ENCODE results near the gene CADPS.

CADPS gene

DNA sequence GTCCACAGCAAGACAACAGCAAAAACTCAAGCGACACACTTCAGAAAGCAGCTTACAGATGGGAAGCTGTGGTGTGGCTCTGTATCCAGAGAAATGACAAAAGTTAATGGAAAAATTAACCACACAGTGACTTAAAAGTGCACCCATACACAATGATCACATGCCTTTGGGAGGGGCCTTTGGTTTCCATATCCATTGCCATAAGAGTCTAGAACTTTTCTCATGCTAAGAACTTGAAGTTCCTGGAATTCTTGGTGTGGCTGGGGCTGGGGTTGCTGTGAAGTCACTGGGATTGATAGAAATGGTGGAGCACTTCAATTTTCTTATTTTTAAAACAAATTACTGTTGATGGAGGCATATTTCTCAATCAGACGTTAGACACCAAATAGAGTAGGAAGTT lies 393.3 kb downstream of the CADPS start:
- no peak for DNase-seq

DNA sequence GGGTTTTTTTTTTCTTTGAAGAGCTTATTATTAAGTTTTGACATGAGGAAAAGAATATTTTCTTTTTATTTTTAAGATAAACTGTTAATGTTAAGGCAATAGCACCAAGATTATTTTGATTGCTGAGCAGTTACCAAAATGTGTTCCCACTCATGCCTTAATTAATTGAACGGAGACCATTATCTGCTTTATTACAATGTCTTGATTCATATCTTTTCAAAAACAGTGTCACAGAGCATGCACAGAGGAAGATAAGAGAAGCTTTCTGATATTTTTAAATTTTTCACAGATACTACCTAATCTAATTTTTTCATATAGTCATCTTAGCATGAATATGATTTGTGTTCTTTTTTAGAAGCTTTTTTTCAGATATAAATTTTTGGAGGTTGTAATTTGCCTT lies 395.2 kb downstream of the CADPS start:
- DNase-seq, result no peak

DNA sequence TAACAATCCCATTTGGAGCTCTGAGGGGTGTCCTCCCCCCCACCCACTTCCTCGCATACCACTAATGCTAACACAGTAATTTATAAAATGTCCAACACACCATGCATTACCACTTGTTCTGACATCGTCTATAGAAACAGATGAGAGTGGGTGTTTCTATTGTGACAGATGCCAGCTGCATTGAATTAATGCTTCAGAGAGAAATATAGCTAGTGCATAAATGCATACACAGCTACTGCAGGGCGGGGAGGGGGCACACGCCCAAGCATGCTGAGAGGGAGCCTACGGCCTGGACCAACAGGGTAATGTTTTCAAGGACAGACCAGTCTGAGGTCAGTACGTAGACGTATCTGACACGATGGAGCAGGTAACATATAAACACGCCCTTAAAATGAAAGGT lies 395.9 kb downstream of the CADPS start:
- DNase-seq, result no peak

DNA sequence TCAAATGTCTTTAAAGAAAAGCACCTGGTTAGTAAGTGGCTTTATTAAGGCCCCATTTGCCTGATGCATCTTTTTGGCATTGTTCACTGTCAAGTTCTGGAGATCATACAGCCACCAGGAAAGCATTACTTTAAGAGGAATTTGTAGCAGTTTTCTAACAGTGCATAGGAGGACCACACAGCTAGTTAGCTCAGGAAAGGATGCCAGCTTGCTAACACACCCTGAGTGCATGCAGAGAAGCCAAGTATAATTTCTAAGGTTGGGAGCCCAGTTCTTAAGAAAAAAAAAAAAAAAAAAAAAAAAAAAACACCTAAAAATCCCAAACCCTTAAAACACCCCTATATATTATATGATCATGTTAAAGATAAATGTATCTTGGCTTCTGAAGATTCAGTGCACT lies 399.9 kb downstream of the CADPS start:
- no peak for DNase-seq

DNA sequence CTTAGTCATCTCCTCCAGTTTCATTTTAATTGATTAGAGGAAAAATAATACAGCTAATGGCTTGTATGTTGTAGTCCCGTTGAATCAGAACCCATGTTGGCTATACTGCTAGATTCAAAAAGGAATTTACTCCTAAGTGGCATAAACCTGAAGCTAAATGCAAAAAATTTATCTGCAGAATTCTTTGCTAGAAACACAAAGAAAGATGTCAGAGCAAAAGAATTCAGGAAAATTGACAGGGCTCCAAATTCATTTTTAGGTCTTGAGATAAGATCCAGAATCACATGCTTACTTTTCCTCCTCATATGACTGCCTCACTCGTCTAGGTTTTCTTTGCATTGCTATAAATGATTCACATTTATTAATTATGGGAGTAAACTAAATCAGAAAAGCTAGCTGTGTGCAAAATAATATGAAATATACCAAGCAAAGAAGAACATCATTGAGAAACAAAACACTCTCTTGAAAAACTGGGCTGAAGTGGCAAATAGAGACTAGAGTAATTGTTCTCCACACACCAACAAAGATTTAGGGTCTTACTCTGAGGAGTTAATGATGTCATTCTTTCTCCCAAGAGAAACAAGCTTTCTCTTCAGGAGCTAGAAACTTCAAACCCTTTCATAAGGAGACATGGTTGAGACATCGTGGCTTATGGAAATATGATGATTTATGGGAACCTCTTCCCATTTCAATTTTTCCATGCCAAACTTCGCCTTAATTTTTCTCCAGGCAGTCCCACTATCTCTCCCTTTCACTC lies 407.1 kb downstream of the CADPS start:
- no peak for DNase-seq

DNA sequence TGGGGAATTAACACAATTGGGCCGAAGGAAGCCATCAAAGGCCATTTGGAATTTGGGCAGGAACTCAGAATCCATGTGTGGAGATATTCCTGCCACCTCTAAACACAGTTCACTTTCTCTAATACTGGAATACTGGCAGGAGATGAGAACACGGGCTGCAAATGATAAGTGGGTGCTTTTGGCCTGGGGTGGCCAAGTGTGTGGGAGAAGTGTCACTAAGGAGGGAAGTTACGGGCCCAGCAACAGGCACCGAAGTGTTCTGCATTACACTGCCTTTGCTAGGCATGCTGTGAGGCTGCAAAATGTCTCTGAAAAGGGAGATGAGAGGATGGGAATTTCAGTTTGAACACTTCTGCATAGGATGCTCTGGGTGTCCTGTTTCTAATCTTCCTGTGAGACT lies 412.4 kb downstream of the CADPS start:
- no peak for DNase-seq

DNA sequence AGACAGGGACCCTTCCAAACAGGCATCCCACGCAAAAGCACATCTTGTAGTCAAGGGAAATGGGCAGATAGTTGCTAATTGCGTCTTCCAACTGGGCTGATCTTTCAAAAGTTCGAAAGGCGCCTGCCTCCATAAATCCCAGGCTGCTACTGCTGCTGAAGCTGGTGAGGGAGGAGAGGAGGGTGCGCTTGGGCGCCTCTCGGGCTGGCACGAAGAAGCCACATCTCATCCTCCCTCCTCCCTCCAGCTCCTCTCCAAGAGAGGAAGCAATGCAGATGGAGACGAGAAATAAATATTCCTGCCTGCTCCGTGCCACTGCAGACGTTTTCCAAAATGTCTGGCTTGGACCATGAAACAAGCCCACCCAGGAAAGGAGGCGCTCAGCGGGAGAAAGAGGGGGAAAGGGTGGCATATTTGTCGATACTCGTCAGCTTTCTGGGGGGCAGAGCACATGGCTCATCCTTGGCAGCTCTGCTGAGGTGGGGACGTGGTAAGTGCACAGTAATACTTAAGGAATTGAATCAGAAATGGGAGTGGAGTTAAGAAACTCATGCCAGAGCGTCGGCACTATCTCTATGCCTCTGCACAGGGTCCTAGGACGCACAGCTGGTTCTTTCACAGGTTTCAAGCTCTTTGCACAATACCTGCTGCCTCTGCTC lies 413.0 kb downstream of the CADPS start:
- no peak for DNase-seq

DNA sequence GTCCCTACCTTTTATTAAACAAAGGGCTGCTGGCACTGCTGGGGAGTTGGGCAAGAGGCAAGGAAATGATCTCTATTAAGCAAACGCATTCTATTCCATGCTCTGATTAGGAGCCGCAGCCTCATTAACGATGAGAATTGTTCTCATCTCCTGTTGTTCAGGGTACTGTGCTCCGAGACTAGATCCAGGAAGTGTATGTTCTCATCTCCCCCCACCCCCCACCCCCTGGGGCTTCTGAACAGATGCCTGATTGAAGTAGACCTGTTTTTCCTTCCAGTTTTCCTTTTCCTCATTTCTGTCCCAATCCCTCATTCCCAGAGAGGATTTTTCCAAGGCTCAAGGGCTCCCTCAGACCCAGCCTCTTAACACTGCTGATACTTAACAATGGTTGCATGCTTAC lies 420.3 kb downstream of the CADPS start:
- DNase-seq, result no peak

DNA sequence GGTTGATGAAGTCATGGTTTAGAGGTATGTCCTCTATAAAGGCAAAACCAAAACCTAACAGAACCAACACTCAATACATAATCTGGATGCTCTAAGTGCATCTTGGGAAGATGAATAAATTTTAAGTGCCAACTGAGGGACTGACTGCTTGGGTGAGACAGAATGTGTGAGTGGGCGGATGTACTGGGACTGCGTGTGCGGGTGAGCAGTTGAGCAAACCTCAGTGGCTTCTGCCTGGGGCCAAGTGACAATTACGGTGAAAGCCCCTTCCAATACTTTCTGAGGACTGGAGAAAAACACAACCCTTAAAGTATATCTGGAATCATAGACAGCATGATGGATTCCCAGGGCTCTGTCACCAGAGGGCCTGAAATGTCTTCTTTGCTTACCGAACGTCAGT lies 421.8 kb downstream of the CADPS start:
- DNase-seq, result no peak

DNA sequence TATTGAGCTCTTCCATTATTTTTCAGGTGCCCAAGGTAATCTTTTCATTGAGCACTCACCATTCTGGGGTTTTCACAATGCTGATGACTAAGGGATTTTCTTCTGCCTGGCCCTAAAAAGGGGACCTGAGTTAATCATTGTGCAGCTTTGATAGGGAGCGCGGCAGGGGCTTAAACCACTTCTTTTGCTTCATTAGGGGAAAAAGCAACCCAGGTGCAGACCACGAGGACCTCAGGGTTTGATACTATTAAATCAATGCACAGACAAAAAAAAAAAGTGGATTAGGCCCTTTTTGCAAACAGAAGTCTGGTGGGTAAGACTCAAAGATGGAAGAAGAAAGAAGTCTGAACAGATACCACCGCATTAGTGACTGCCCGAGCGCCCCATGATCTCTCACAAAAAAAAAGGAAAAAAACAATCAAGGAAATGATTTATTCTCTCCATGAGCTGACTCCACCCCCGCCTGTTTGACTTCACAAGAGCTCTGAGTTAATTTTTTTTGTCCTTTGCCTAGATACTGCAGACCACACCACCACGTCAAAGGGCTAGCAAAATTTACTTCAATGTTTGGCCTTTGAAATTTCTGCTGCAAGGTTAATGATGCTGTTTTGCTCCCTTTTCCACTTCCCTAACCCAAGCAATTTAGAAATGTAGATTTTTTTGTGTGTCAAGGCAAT lies 423.9 kb downstream of the CADPS start:
- DNase-seq, result no peak

DNA sequence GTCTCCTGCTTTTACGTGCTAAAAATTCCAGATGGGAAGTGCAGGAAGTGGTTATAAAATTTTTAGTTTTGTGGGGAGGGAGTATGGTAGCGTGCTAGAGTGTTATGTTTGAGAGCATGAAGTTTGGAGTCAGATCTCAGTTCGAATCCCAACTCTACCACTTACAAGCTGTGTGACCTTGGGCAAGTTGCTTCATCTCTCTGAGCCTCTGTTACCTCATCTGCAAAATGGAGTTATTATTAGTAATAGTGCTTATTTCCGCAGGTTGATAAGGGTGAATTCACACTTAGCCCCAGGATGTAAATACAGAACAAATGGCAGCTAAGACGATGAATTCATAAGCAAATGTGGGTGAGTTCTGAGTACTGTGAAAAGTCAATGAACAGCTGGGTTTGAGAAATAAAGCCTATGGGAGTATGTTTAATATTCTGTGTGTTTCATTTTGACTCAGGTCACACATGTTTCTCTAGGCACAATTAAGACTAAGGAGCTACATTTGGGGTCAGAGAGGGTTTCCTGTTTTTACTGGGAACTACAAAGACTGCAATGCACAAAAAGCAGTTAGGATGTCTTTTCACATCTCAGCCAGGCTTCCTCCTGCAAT lies 428.8 kb downstream of the CADPS start:
- no peak for DNase-seq

DNA sequence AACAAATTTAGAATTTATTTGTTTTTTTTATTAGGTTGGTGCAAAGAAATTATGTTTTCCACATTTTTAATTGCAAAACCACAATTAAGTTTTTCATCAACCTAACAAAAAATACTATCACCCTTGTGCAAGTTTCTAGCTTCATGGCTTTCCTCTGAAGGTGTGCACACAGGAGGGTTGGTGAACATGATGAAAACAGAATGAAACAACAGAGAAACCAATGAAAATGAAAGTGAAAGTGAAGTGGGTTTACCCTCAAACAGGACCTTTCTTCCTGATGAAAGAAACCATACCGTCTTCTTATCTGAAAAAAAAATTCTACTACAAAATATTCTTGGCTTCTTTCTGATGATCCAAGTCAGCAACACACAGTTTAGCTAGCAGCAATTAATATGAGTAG lies 429.9 kb downstream of the CADPS start:
- peak; percentile 5 for DNase-seq

DNA sequence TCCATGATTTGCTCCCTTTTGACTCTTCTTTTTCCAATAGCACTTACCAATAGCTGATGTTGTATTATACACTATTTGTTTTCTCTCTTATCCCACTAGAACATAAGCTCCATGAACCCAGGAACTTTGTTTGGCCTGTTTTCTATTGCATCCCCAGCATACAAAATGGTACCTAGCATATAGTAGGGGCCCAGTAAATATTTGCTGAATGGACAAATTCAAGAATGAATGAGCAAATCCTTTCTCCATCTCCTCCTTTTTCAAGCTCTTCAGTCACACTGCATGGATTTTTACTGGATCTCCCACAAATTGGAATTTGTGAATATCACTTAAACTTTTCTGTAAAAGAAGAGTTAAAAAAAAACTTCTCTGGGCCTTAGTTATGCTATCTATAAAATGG lies 435.2 kb downstream of the CADPS start:
- DNase-seq, result no peak

DNA sequence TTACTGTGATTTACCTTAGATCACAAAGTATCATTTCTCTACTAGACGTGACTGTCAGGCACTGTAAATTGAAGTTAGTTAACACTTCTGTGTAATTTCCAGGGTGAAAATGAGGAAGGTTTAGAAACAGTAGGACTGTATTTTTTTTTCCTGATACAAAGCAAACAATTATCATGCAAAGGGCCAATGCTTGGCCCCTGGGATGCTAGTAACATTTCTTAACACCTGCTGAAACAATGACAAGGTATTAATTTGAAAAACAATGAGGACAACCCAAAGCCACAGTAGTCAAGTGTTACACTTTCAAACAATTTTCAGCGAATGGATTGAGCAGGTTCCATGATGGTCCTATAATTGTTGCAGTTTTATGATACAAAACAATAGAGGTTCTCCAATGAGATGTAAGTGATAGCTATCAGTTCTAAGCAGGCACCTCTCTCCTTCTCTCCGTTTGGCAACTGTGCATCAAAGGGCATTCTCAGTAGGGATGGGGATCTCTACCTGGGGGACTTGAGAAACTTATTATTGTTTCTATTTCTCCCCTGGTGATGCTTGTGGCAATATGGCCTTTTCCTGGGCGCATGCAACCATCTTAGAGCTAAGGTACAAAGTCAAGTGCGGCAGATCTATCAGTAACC lies 435.9 kb downstream of the CADPS start:
- DNase-seq, result no peak

DNA sequence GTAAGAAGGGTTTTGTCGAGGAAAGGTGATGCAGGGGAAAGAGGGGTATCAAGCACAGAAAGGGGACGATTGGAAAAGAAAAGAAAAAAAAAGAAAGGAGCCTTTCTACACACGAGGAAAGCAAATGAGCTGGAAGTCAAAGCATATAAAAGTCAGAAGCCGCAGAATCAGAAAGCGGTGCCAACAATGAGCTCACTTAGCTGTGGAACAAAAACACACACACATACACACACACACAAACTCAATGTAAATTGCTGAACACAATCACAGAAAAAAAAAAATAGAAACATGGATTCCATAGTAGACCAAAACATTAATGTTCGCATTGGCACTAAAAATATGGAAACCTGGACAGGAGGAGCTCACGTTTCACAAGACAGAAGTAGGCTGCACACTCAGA lies 438.4 kb downstream of the CADPS start:
- no peak for DNase-seq

DNA sequence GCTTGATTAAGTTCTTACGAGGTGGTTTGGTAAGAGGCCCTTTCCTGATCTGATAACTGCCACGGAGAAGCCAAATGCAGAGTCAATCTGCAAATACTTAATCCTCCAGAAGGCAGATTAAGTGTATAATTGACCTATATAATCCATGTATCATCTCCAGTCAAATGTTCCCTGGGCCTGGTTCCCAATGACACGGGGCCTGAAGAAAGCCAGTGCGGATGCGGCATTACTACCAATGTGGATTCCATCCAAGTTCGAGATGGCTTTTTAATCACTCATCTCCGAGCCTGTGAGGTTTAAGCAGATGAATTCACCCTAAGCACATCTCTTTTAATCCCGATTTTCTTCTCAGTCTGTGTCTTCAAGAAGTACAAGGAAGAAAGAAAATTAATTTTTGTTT lies 441.8 kb downstream of the CADPS start:
- no peak for DNase-seq

DNA sequence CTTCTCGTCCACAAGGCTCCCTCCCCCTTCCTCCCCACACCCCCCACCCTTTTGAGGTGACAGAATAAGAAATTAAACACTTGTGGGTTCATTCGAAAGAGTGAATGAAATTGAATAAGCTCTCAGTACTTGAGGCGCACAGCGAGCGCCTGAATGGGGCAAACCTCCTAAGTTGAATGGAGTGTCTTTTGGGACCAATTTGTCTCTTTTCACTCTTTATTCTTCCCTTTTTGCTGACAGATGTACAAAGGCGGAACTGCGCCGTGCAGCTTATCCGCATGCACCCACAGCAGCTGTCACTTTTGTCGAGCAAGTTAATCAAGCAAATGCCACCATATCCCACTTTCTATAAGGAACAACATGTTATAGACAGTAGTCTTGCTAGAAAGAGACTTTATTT lies 454.0 kb downstream of the CADPS start:
- no peak for DNase-seq

DNA sequence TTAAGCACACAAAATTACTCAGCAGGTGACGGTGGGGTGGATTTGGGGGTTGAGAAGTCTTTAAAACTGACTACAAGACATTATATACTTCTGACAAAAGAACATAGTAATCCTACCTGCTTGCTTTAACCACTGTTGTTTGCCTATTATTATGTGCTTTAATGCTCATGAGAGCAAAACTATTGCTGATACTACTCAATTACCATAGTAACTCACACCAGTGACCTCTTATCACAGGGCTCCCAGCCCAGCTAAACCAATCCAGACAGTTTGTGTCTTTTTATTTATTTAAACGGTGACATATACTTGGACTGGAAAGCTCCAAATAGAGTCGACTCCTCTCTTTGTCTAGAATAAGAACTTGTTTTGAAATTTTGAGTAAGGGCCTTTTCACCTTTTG lies 459.1 kb downstream of the CADPS start:
- DNase-seq, result no peak

DNA sequence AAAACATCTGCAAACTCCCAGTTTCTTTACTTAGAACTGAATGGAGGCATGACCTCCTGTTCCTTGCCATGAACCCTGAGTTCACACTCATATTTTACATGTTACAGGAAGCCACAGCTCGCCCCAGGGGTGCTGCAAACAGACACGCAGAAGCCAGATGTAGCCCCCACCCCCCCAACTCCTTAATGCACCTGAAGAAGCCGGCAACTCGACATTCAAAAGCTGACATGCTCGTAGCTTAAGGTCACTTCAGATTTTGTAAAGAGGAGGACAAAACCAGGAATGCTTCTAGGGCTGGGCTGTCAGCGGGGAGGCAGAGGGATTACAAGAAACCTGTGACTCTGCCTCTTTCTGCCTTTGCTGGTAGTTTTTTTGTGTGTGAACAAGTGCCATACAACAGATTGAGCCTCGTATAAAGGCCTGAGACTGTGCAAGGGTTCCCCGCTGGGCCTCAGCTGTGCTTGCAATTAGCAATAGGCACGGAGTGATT lies 459.9 kb downstream of the CADPS start:
- DNase-seq, result no peak

DNA sequence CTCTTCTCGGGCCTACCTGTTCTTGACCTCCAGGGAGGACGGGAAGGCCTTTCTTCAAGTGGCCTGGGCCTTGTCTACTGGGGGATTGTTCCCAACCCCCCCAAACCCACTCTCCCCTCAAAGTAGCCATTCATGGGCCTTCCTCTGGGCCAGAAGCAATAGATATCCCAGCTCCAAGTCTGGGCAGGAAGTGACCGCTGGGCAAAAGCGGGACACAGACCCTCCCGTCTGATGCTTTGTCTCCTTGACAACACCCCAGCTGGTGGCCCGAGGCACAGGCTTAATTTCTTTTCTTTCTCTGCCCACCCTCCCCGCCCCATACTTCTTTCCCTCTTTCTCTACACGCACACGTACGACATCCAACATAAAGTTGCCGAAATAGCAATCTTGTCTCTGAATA lies 460.4 kb downstream of the CADPS start:
- DNase-seq, result no peak

DNA sequence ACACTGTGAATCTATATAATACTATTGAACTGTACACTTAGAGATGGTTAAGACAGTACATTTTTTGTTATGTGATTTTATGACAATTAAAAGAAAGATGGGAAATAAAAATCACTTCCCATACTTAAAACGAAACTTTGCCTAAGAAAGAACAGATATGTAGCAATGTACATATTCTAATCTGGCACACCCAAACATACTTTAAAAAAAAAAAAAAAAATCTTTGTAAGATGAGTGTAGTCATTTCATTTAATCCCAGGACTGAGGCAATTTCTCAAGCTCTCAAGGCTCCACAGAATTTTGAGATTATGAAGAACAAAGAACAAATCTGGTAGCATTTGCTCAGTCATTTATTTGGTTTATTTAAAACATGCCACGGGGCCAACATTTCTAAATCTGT lies 461.5 kb downstream of the CADPS start:
- DNase-seq, result no peak

DNA sequence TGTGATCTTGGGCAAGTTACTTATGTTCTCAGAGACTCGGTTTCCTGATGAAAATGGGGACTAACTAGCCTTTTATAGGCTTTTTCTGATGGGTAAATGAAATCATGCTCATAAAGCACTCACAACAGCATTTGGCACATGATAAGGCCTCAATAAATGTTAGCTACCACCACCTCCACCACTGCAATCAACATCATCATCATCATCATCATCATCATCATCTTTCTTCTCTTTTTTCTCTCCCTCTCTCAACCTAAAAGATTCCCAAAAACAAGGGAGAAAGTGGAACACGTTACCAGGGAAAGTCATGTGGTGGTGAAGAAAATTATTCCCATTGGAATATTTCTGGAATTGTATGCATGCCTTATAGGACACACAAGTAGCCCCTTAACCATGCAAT lies 468.3 kb downstream of the CADPS start:
- no peak for DNase-seq

DNA sequence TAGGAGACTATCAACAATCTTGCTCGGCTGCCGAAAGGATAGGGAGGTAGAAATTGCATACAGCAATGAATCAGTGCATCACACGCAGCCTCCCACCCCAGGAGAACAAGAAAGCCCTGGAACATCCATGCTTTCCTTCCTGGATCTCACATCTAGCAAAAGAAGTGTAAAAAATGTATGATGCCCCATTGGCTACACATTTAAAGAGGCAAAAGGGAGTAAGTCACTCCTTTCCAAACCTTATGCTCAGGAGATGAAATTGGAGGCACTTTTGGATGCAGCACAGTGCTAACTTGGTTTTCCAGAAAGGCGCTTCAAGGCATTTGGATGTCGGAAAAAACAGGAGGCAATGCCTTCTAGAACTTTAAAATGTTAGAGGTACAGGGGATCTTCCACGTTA lies 469.6 kb downstream of the CADPS start:
- DNase-seq, result no peak
